DMS 273 treated with DMSO at 0.1 percent for 48 hours (cell line): ENCODE results near the gene TUBA4B.
A peak's percentile ranks its signal among the peaks of the same experiment; 100 is the strongest.
"Not testable (repeated sequence)": the region's sequence is repeated elsewhere in the genome, so short reads cannot be mapped to it uniquely, and the experiment has no call there.

Experiments
- DNase-seq: peaks from one replicate; lab custom pipeline; 2025; lab: John Stamatoyannopoulos, UW

TUBA4B gene

DNA sequence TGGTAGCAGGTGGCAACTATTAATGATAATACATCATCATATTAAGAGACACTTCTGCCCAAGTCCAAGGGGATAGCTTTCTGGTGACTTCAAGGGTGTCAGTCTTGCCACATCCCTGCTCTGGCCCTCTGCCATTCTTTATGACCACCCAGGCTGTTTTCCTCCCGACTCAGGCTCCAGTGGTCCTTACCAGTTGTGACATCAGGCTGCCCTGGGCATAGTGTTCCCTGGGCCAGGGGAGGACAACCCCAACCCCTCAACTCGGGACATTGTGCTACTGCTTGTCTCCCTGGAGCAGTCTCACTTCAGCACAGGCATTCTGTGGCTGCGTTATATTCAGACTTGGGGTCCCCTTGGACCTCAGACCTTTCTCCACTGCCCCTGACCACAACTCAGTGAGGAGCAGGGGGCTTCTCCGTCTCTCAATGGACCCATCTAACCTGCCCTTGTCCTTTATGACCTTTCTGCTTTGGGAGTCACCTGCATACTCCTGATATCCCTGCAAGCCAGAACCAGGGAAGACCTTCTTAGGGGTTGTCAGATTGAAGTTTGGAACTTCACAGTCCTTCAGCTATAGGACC, 39.0 kb downstream of the TUBA4B start:
- no peak for DNase-seq

DNA sequence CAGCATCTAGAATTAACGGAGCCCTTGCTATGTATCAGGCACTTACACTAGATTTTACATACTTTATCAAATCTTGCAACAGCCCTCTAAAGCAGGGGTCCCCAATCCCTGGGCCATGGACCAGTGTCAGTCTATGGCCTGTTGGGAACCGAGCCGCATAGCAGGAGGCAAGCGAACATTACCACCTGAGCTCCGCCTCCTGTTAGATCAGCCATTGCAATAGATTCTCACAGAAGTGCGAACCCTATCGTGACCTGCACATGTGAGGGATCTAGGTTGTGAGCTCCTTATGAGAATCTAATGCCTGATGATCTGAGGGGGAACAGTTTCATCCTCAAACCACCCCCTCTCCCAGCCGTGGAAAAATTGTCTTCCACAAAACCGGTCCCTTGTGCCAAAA, 39.6 kb downstream of the TUBA4B start:
- no peak for DNase-seq

DNA sequence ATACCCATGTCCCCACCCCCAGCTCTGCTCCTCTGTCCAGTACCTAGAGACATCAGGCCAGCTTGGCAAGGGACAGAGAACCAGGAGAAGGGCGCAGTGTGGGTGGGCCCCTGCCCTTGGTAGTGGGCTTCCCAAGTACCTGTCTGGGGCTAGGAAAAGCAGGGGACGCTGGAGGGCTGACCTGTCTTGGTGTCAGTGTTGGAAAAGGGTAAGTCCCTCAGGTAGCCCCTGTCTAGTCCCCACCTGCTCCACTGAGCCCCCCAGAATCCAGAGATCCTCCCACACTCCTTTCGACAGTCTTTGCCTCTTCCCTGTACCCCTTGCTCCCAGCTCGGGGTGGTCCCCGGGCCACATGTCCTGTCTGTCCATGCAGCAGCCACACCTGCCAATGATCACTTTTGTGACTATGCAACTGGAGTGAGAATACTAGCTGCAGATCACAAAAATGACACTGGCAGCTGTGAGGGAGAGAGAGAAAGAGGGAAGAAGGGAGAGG, 40.7 kb downstream of the TUBA4B start:
- DNase-seq, result no peak

DNA sequence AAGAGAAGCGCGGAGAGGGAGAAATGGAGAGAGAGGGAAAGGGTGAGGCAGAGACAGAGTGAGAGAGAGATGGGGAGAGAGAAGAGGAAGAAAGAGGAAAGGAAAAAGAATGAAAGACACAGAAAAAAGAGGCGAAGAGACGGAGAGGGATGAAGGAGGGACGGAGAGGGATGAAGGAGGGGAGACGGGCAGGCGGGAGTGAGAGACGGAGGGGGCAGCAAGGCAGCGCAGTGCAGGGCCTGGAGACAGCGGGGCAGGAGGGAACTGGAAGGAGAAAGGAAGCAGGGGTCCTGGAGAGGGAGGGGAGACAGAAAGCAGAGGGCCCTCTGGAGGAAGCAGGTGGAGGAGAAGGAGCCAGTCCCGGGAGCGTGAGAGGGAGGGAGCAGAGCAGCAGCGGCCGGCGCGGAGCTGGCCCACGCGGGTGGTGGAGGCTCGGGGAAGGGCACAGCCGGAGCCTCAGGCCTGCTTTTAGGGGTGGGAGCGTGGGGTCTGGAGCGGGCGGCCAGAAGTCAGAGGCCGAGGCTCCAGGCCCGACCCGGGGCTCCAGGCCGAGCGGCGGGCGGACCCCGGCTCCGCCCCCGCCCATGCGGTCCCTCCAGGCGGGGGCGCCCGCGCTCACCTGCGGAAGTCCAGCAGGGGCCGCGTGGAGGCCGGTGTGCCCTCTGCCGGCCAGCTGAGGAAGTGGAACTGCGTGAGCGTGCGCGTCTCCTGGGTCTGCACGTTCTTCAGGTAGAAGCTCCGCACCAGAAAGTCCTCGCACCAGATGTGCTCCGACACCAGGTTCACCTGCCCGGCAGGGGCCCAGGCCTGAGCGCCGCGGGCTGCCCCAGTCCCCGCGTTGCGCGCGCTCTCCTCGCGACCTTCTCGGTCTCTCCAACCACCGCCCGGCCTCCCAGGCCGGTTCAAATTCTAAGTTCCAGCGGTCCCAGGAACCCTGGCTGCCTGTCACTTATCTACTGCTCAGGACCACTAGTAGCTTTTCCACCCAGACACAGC, 41.6 kb downstream of the TUBA4B start:
- peak; percentile 37 for DNase-seq

DNA sequence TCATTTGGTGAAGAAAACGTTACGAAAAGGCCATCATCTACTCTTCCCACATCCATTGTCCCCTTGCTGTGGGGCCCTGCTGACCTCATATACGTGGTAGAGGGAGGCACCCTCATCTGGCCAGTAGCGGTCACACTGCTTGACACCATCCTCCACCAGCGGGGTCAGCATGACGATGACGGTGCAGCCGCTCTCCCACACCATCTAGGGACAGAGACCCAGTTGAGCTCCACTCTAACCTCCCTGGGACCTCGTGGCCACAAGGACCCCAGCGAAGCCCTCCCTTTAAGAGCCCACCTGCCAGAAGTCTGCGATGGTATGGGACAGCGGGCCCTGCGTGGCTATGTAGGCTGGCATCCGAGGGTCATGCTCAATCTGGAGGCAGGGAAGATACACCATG, 43.1 kb downstream of the TUBA4B start:
- no peak for DNase-seq

DNA sequence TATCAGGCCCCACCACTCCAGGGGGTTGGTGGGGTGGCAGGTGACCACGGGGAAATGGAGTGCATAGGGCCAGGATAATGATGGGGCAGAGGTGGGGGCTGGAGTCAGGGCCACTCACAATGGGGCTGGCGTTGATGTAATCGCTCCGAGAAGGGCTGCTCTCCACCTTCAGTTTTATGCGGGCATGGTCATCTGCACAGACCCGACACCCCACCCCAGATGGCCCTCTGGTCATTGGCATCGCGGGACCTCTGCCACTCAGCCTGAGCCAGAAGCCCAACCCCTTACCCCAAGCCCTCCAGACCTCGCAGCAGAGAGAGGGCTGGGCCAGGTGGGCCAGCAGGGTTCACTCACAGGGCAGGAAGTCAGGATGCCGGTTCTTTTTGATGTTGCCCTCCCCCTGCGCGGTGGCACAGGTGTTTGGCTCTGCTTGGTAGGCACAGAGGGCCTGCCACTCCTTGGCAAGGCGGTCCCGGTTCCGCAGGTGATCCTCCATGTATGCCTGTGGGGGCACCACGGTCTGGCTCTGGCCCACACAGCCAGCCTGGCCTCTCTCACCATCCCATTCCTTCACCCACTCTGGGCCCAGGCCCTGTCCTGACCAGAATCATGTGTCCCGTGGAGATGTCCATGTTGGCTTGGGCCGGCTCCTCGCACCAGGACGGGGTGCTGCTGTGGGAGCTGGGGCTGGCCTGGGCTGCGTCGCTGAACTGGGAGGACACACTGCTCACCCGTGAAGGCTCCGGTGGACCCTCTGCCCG, 43.8 kb downstream of the TUBA4B start:
- no peak for DNase-seq

DNA sequence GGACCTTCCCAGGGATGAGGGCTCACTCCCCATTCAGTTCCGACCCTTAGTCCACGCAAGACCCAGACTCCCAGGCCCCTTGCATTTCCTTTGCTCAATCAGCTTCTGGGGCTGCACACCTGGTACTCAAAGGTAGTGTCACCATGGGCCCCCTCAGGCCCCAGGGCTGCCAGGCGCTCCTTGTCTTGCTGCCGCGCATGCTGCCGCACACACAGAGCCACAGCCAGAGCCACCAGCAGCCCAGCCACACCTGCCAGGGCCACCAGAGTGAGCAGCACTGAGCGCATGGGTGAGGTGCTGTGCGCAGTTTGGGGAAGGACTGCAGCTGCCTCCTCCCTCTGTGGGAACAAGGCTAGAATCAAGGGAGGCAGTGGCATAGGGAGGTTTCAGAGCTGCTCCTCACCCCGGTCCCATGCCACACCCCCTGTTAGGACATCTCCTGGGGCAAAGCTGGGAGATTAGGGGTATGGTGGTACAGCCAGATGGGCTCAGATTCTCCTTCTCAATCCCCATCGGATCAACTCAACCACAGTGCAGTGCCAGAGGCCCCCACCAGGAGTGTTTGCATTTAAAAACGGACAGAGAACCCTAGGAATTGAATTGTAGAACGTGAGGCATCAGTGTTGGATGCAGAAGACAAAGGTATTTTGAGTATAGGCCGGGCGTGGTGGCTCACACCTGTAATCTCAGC, 44.9 kb downstream of the TUBA4B start:
- DNase-seq, result no peak

DNA sequence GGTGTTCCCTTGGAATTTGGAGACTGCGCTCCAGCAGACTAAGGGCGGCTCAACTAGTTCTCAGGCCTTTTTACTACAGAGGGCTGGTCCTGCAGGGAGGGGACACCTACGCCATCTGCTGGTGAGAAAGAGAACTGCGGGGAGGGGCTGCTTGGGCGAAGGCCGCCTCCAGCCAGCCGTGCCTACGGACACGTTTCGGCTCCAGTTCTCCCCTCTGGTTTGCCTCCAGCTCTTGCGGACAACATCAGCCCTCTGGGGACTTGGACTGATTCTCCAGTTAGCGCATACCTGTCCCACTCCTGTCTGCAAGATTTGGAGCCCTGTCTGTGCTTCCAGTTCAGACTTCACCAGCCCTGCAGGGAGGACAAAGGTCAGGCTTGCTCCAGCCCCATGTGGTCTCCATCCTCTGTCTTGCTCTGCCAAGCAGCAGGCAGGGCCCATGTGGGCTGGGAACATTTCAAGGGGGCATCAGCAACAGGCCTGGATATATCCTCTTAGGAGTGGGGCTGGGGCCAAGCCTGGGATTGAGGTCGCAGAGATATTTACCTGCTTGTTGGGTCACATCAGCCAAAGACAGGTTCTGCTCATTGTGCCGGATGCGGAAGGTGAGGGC, 45.8 kb downstream of the TUBA4B start:
- DNase-seq, result peak; percentile 32

DNA sequence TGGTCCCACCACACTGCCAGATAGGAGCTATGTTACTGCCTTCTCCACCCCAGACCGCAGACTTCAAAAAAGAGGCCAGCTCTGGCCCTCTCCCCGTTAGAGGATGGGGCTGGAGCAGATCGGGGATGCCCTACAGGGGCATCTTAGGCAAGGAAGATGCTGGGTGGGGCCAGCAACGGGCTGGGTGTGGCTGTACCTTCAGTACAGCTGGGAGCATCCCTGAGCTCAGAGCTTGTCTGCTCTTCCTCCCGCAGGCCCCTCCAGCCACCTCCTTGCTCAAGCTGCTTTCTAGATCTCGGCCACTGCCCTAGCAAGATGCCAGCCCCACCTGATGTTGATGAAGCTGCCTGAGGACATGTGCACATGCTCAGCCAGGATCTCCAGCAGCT, 46.3 kb downstream of the TUBA4B start:
- no peak for DNase-seq

DNA sequence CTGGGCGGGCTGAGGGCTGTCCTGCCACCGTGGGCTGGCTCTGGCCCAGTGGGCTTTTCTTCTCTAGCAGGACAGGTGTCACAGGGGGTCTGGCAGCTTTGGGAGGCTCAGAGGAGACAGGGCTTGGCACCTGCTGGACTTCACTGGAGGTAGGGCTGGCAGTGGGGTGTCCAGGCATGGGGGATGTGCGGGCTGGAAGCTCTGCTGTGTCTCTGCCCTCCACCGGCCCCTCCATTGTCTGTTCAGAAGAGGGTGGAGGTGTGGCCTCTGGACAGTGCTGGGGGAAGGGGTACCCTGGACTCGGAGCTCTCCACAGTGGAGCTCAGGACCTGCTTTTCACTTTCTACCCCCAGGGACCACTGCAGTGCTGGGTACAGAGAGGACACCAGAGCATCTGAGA, 47.0 kb downstream of the TUBA4B start:
- DNase-seq, result no peak

DNA sequence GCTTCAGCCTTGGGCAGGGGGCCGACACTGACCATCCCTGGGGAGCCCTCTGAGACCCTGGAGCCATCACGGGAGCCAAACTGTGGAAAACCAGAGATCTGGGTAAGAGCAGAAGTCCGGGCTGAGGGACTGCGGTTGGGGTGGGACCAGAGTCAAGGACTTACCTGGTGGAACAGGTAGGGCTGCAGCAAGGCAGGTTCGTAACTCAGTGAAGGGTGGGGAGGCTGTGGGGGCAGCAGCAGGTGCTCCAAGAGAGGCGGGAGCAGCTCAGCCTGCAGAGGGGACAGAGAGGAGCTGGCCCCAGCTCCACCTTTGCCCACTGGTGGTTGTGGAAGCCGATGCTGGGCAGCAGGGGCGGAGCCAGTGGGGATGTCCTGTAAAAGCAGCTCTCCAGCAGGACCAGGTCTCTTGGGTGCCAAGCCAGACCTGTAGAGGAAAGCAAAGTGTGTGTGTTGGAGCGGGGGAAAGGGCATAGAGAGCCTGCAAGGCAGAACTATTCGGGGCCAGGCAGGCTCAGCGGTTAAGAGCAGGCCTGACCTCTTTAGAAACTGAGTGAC, 49.4 kb downstream of the TUBA4B start:
- DNase-seq, result no peak

DNA sequence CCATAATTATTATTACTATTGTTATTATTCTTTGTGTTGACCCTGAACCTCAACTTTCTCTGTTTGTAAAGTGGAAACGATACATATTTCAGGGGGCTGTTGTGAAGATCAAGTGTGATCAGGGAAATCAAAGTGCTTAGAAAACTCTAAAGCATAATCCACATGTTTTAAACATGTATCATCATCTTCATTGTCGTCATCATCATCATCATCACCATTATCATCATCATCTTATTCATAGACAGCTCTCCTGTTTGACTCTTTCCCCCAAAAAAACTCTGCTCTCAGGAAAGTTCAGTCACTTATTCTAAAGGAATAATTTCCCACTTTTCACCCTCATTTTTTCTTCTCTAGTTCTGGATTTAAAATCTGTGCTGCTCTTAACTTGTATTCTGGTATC, 51.2 kb downstream of the TUBA4B start:
- no peak for DNase-seq

DNA sequence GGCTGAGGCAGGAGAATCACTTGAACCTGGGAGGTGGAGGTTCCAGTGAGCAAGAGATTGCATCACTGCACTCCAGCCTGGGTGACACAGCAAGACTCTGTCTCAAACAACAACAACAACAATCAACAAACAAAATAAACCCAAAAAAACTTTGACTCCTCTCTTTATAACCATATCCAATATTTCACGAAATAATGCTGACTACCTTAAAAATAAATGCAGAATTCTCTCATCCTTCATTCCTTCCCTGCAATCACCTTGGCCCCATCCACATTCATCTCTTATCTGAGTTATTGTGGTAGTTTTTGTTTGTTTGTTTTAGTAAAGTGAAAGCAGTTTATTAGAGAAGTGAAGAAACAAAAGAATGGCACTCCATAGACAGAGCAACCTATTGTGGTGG, 53.0 kb downstream of the TUBA4B start:
- DNase-seq, result no peak

DNA sequence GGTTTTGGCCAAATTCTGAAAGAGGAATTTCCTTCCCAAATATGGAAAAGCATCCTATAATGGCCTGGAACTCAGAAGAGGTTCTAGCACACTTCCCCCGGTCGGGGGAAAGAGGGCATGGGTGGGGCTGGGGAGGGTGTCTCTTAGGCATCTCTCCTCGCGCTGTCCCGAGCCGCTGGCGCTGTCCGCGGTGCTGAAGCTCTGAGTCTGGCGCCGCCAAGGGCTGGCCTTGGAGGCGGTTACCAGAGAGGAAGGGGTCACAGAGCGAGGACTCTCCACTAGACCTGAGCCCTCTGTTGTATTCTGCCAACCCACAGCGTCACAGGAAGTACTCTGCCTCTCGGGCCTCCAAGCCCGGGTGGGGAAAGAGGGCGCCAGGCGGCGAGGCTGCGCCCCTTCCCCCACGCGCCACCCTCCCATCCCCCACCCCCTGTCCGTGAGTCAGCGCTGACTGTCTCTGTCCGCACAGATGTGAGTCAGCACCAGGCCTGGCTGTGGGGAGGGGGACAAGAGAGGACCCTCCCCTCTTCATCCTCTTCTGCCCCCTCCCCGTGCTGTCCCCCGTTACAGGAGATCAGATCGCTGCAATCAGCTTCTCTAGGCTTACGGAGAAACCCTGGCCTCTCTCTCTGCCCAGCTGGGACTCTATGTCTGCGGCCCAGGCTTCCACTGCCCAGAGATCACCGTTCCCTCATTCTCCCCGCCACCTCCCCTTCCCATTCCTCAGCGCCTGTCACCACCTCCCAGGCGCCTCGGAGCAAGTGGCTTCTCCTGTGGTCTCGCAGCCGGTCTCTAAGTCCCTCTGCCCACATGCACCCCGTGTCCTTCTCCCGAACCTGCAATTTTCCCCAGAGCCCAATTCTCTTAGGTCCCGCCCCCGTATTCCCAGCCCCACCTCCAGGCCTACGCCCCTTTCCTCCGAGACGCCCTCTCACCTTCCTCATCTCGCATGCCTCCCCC, 55.4 kb downstream of the TUBA4B start:
- DNase-seq, result no peak

DNA sequence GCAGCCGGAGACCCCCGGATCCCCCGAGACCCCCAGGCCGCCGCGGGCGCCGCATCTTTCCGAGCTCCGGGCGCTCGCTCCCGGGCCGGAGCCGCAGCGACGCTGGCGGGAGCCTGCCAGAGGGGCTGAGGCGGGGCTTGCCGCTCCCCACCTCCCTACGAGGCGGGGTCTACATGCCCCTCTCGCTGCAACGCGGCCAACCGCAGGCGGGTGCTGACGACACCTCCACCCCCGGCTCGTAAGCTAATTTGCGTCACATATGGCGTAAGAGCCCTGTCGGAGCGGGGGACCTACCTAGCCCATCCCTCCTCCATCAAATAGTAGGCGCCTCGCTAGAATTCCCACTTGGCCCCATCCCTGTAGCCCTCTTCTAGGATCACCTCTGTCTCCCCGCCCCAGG, 56.2 kb downstream of the TUBA4B start, which contains the start of gene PTPRN:
Gene PTPRN, minus strand, starts transcription at position 124 of the 400 bp plus-strand sequence. Its CDS starts 69 bp downstream, at position 55.
- no peak for DNase-seq

DNA sequence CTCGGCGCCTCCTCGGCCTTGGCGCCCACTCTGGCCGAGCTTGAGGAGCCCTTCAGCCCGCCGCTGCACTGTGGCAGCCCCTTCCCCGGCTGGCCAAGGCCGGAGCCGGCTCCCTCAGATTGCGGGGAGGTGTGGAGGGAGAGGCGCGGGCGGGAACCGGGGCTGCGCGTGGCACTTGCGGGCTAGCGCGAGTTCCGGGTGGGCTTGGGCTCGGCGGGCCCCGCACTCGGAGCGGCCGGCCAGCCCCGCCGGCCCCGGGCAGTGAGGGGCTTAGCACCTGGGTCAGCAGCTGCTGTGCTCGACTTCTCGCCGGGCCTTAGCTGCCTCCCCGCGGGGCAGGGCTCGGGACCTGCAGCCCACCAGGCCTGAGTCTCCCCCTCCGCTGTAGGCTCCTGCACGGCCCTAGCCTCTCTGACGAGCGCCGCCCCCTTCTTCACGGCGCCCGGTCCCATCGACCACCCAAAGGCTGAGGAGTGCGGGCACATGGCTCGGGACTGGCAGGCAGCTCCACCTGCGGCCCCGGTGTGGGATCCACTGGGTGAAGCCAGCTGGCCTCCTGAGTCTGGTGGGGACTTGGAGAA, 59.7 kb downstream of the TUBA4B start:
- not testable (repeated sequence) for DNase-seq

DNA sequence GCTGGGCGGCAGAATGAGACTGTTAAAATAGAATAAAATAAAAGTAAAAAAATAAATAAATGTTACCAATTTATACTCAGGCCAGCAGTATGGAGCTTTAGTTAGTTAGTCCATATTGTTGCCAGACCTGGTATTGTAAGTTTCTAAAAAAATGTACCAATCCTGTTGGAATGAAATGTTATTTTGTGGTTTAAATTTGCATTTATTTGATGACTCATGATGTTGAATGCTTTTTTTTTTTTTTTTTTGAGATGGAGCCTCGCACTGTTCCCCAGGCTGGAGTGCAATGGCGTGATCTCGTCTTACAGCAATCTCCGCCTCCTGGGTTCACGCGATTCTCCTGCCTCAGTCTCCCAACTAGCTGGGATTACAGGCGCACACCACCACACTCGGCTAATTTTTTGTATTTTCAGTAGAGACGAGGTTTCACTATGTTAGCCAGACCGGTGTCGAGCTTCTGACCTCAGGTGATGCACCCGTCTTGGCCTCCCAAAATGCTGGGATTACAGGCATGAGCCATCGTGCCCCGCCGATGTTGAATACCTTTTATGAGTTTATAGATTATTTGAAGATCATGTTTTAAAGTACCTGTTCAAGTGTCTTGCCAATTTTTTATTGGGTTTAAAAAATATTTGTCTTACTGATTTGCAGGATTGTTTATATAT, 61.9 kb downstream of the TUBA4B start:
- no peak for DNase-seq
